GM21737 (cell line): Measurements from ENCODE around the gene PTPN12.
"Not testable (repeated sequence)": the region's sequence is repeated elsewhere in the genome, so short reads cannot be mapped to it uniquely, and the experiment has no call there.

Experiments used
- ATAC-seq: cut with Tn5 transposase; IDR thresholded peaks from one replicate; pipeline ENCODE4 v1.9.1; 2021; ENCODE audit warnings: mild to moderate bottlenecking, moderate library complexity; ENCODE audit not compliant: unreplicated experiment

Gene PTPN12

DNA sequence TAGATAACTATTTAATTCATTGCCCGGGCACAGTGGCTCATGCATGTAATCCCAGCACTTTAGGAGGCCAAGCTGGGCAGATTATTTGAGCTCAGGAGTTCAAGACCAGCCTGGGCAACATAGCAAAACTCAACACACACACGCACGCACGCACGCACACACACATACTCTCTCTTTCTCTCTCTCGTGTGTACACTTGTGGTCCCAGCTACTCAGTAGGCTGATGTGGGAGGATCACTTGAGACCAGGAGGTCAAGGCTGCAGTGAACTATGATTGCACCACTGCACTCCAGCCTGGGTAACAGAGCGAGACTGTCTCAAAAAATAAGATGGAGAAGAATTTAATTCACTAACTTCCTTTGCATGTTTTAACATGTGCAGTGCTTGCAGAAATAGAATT is 38.1 kb downstream of the PTPN12 start:
- no peak for ATAC-seq

DNA sequence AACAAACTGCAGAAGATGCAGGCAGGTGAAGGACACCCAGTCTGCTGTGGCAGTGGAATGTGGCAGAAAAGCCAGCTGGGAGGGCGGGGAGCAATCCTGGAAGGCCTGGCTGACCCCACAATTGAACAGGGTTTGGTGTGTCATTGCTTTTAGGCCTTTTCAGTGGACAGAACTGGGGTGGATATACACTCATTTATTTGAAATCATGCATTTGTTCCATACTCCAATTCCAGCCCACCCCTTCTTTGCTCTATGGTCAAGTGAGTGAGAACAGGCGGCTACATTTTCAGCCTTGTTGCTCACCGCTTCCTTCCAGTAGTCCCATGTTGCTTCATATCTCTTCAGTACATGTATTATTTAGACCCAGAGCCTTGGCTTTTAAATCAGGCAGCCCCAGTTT is 39.8 kb downstream of the PTPN12 start:
- ATAC-seq, result no peak

DNA sequence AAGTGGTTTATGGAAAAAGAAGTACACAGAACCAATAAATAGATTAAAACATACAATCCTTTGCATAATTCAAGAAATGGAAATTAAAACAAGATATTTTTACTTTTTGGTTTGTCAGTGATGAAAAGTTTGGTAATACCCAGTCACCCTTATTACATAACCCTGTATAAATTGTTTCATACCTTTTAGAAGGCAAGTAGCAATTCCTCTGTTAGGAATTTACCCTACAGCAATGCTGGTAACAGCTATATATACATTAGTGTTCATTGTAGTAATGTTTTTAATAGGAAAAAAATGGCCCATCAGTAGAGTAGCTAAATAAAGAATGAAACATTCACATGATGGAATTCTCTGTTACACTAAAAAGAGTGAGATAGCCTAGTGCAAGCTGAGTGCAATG is 42.7 kb downstream of the PTPN12 start:
- ATAC-seq, result no peak

DNA sequence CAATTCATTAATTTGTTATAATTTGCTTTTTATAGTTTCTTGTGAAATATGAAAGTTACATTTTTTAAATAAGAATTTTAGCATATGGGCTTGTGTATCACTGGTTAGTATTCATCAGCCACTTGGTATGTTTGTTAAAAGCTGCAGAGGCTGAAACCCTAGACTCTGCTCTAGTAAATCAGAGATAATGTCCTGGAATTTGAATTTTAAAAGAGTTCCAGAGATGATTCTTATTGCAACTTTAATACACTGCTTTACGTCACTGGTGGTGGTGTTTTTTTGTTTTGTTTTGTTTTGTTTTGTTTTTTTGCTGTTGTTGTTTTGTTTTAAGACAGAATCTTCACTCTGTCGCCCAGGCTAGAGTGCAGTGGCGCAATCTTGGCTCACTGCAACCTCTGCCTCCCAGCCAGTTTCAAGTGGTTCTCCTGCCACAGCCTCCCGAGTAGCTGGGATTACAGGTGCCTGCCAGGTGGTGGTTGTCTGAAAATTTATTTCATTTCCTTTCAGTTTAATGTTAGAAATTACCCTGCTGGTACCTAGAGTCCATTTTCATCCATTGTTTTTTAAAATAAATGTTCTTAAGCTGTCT is 43.8 kb downstream of the PTPN12 start:
- no peak for ATAC-seq

DNA sequence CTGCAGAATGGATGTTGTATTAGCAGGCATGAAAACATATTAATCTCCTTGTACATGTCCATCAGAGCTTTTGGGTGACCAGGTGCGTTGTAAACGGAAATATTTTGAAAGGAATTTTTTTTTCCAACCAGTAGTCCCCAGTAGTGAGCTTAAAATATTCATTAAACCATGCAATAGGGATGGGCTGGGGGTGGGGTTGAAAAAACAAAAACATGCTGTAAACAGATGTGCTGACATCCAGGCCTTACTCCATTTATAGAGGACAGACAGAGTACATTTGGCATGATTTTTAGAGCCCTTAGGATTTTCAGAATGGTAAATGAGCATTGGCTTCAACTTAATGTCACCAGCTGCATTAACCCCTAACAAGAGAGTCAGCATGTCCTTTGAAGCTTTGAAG is 50.2 kb downstream of the PTPN12 start:
- ATAC-seq, result no peak

DNA sequence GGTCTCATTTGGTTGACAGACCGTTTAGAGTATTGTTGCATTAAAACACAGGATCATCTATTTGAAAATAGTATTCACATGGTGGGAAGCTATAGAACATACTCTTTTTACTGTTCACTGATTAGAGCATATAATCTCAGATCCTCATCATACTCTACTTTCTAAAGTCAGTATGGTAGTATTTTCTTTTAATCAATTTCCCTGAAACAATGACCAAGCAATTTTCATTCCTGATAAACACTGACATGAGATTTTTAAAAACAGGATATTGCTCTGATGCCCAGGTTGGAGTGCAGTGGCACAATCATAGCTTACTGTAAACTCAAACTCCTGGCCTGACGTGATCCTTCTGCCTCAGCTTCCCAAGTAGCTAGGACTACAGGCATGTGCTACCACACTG is 63.9 kb downstream of the PTPN12 start:
- no peak for ATAC-seq

DNA sequence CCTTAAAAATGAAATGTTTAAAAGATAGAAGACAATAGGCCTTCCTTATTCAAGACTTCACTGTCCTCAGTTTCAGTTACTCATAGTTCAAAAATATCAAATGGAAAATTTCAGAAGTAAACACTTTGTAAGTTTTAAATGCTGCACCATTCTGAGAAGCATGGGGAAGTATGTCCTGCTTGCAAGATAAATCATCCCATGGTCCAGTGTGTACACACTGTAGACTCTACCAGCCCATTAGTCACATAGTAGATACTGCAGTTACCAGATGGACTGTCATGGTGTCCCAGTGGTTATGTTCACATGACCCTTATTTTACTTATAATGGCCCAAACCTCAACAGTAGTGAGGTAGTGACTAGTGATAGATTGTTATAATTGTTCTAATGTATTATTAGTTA is 69.5 kb downstream of the PTPN12 start:
- ATAC-seq, result no peak

DNA sequence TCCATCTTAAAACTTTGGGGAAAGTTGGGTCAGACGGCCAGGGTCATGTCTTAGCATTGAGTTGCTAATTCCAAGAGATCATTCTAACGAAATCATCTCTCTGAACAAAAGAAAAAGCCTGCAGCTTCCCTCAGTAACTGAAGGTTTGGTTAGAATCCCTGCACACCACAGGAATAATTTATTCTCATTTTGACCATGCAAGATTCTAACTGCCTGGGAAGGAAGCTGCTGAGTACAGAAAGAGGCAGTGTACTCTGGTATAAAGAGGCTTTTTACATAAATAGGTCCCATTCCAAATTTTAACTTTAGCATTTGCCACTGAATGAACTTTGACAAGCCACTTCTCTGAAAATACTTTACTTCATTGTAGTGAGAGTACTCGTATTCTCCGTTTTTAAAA is 82.2 kb downstream of the PTPN12 start:
- no peak for ATAC-seq

DNA sequence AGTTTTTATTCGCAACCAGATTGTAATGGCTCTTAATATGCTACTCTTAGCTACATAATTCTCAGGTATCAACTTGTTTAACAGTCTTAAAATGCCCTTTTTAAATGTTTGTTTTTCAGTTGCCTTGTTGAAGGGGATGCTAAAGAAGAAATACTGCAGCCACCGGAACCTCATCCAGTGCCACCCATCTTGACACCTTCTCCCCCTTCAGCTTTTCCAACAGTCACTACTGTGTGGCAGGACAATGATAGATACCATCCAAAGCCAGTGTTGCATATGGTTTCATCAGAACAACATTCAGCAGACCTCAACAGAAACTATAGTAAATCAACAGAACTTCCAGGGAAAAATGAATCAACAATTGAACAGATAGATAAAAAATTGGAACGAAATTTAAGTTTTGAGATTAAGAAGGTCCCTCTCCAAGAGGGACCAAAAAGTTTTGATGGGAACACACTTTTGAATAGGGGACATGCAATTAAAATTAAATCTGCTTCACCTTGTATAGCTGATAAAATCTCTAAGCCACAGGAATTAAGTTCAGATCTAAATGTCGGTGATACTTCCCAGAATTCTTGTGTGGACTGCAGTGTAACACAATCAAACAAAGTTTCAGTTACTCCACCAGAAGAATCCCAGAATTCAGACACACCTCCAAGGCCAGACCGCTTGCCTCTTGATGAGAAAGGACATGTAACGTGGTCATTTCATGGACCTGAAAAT is 89.7 kb downstream of the PTPN12 start:
- no peak for ATAC-seq

DNA sequence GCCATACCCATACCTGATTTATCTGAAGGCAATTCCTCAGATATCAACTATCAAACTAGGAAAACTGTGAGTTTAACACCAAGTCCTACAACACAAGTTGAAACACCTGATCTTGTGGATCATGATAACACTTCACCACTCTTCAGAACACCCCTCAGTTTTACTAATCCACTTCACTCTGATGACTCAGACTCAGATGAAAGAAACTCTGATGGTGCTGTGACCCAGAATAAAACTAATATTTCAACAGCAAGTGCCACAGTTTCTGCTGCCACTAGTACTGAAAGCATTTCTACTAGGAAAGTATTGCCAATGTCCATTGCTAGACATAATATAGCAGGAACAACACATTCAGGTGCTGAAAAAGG is 90.2 kb downstream of the PTPN12 start:
- no peak for ATAC-seq

DNA sequence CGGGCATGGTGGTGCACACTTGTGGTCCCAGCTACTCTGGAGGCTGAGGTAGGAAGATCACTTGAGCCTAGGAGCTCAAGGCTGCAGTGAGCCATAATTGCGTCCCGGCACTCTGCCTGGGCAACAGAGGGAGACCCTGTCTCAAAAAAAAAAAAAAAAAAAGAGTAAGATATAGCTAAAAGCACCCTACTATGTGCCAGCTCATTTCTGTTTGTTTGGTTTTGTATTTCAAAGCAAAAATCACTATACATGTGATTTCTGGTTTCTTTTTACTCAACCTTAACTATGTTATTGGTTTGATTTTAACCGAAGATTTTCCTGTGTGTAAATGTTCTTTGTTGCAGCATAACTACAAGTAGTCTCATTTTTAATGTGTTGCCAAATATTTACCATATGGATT is 92.7 kb downstream of the PTPN12 start:
- ATAC-seq, result no peak

DNA sequence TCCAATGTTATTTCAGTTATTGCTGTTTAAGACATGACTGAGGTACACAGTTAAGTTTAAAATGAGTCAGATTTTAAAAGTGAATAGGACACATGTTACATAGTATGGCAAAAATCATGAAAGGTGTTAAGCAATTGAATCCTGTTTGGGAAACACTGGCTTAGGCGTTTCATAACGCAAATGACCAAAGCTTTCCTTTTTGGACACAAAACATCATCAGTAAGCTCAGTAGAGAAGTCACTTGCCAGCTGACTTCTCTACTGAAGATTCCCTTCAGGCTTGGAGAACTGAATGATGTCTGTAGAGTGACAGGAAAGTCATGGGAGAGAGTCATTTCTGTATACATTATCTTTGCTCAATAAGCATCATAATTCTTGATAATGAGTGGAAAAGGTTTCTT is 94.7 kb downstream of the PTPN12 start:
- ATAC-seq, result no peak

DNA sequence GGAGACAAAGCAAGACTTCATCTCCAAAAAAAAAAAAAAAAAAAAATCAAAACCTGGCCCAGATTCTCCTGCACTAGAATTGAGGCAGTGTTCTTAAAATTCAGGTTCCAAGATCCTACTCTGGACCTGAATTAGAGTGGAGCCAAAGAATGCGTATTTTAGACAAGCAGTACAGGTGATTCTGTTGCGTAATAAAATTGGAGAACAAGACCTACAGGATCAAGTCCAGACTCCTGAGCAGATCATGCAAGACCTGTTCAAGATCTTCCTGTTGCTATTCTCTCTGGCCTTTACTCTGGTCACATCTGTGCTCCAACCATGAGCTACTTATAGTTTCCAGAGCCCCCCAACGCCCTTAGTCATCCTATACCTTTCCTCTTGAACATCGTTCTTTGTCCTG is 107.7 kb downstream of the PTPN12 start:
- ATAC-seq, result no peak

DNA sequence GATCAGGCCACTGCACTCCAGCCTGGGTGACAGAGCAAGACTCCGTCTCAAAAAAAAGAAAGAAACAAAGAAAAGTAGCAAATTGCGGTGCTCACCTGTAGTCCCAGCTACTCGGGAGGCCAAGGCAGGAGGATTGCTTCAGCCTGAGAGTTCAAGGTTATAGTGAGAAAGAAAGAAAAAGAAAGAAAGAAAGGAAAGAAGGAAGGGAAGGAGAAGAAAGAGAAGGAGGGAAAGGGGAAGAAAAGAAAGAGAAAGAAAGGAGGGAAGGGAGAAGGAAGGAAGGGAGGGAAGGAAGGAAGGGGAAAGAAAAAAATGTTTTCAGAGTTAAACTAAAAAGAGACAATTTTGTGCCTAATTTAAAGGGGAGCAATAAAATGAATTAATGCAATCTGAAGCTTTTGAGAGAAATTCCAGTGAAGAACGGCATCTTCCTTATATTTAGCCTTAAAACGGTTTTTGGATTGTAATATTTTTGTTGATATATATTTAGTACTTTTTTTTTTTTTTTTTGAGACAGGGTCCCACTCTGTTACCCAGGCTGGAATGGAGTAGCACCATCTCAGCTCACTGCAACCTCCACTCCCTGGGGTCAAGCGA is 111.7 kb downstream of the PTPN12 start:
- no peak for ATAC-seq

DNA sequence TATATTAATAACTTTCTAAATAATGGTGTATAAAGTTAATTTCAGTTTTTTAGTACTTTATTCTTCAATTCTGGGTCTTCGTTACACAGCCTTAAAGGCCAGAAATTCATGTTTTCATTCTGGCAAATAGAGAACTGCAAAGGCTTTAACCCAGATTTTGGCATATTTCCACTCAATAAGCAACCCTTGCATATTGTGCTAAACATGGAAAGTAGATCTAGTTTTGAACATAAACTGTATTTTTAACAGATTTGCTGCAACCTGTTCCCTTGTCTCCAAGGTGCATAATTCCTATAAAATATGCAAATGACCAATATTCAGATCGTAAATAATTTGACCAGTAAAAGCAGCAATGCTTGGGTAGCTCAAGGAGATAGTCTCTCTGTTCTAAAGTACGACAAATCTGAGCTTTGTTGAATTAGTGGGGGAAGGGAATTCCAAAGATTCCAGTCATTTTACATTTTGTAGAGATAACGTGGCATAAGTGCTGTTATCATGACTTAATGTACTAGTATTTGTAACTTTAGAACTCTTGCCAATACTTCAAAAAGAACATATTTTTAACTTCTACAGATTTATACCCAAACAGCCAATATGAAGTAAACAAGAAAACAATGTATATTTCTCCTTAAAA is 112.7 kb downstream of the PTPN12 start:
- no peak for ATAC-seq

DNA sequence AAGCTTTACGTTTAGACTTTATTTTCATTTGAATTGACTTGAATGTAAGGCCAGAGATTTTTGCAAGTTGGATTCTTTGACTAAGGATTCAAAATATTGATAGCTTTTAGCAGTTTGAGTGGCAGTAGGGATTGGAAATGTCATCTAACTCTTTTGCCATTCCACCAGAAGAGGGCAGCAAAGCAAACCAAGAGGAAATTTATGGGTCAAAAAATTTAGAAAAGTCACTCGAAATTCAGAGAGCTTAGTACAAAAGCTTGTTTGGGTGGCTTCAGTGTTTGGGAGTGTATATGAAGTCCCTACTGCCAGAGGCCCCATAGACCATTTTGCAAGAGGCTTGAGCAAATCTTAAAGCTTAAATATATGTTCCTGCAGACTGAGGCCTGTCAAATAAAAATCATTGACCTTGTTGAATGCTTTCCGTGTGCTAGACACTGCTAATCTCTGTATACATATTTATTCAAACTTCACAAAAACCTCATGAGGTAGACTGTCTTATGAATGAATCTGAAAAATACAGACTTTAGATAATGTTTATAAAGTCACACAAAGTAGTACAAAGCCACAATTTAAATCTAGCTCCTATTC is 114.6 kb downstream of the PTPN12 start:
- ATAC-seq, result no peak

DNA sequence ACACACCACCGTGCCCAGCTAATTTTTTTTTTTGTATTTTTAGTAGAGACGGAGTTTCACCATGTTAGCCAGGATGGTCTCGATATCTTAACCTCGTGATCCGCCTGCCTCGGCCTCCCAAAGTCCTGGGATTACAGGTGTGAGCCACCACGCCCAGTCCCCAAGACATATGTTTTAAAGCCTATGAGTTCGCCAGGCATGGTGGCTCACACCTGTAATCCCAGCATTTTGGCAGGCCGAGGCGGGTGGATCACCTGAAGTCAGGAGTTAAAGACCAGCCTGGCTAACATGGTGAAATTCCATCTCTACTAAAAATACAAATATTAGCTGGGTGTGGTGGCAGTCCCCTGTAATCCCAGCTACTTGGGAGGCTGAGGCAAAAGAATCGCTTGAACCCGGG is 115.7 kb downstream of the PTPN12 start:
- not testable (repeated sequence) for ATAC-seq

DNA sequence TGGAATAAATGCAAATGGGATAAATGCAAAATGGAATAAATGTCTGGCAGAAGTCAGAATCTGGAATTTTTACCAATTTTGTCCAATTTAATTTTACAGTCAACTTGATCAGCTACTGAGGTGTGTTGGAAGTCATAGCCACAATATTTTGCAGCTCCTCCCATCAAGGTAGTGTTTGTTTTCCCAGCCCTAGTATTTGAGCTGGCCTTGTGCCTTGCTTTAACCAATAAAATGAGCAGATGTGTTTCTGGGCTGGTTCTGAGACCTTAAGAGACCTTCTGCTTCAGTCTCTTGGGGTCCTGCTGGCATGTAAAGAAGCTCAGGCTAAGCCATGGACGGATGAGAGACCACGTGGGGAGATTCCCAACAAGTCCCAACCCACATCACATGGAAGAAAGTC is 116.5 kb downstream of the PTPN12 start:
- ATAC-seq, result no peak

DNA sequence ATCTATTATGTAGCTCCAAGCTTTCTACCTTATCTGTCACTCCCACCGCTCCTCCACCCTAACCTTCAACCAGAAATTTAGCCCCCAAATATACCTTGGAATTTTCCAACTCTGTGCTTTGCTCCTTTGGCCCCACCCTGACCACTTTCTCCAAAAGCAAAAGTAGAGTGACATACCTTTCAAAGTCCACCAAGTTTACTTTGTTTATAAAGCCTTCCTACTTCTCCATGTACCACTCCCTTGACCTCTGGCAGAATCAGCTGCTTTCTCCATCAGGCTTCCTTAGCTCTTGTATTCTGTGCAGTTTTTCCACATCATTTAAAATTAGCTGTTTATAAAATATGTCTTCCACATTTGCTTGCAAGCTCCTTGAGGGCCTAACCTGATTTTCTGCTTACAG is 118.3 kb downstream of the PTPN12 start:
- ATAC-seq, result no peak

DNA sequence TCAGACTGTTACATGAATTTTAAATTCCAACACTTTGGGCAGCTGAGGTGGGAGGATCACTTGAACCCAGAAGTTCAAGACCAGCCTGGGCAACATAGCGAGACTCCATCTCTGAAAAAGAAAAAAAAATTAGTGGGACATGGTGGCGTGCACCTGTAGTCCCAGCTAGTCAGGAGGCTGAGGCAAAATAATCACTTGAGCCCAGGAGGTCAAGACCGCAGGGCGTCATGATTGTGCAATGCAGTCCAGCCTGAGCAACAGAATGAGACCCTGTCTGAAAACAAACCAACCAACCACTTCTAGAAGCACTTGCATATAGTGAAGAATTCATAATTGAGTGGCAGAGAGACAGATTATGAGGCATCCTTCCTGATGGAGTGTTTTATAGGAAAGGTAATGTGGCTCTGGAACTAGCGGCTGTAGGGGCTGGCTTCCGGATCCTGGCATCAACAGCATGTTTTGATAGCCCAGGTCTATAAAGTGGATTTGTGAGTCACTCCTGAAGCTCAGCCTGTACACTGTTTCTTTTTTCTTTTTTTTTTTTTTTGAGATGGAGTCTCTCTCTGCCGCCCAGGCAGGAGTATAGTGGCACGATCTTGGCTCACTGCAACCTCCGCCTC is 118.9 kb downstream of the PTPN12 start:
- ATAC-seq, result no peak

DNA sequence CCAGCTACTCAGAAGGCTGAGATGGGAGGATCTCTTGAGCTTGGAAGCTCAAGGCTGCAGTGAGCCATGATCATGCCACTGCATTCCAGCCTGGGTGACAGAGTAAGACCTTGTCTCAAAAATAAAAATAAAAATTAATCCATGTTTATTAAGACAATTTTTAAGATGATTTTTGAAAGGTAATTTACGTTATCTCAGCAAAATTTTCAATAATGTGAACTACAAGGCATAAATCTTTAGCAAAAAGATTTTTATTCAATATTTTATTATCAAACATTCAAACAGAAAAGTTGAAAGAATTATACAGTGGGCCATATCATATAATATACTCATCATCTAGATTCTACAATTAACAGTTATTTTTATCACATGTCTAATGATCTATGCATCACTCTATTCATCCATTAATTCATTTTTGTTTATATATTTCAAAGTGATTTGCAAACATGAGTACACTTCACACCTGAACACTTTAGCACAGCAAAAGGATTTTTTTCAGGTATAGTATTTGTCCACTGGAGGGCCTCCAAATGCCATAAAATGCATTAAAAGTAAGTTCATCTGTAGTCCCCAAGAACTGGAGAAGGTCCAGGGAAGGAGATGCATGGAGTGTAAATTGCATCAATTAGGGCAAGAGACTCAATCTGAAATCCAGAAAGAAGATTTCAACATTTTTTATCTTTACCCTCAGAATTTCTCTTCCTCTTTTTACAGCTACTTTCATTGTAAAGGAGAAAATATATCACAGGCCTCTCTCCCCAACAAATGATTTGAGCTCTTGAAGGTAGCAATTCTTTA is 120.5 kb downstream of the PTPN12 start:
- no peak for ATAC-seq
